Measurements from ENCODE around the gene SMAD6. TPM values are rescaled to one million over a fixed set of nuclear protein-coding genes. Genes with fewer than 3 reads are reported as not detected.

SMAD6 gene
- total and polyA plus RNA-seq, 5 donors from 2014 or later: 0.27 TPM; not detected in 4

GRCh38 chr15:66711260-66711659 is 9.2 kb downstream of the SMAD6 start:
- H3K27ac ChIP-seq (ENCODE audit: insufficient read depth, low read length, poor library complexity, severe bottlenecking): no peak overlapping the region
- no peak overlapping the region for H3K4me3 ChIP-seq (ENCODE audit: low read depth, low read length)
- Mint-ChIP-seq H3K27ac (no peak overlapping the region), H3K27me3 (no peaks in the 10 kb centered on the region), H3K4me3 (no peak overlapping the region), H3K4me1 (no peaks in the 10 kb centered on the region), H3K36me3 (no peaks in the 10 kb centered on the region), H3K9me3 (peaks cover 0 to 1% (median 0%) of the 10 kb centered on the region in 7 donors)
- H3K27me3 ChIP-seq (ENCODE audit: control insufficient read depth, insufficient read depth, low read length): no peaks in the 10 kb centered on the region
- H3K9me3 ChIP-seq (ENCODE audit: control insufficient read depth in 2 of 2, low read length in 2 of 2): no peaks in the 10 kb centered on the region
- no peaks in the 10 kb centered on the region for H3K4me1 ChIP-seq (ENCODE audit: control insufficient read depth, insufficient read depth, low read length, poor library complexity, severe bottlenecking)
- DNase-seq (no peak), ATAC-seq (ENCODE audit: low read depth in 2 of 2) (no peak)
- no peaks in the 10 kb centered on the region for H3K36me3 ChIP-seq (ENCODE audit: control insufficient read depth, insufficient read depth, low read length)

- Mint-ChIP-seq H3K27ac (no peak overlapping the region), H3K27me3 (no peaks in the 10 kb centered on the region), H3K36me3 (no peaks in the 10 kb centered on the region), H3K4me3 (no peak overlapping the region), H3K4me1 (no peaks in the 10 kb centered on the region), H3K9me3 (no peaks in the 10 kb centered on the region)
- H3K4me1 ChIP-seq (ENCODE audit: control insufficient read depth, insufficient read depth, low read length, poor library complexity, severe bottlenecking): no peaks in the 10 kb centered on the region
- H3K4me3 ChIP-seq (ENCODE audit: low read depth, low read length): no peak overlapping the region
- H3K36me3 ChIP-seq (ENCODE audit: control insufficient read depth, insufficient read depth, low read length): no peaks in the 10 kb centered on the region
- H3K27me3 ChIP-seq (ENCODE audit: control insufficient read depth, insufficient read depth, low read length): no peaks in the 10 kb centered on the region
- H3K27ac ChIP-seq (ENCODE audit: insufficient read depth, low read length, poor library complexity, severe bottlenecking): no peak overlapping the region
- ATAC-seq (ENCODE audit: low read depth in 2 of 2) (no peak), DNase-seq (no peak)
- H3K9me3 ChIP-seq (ENCODE audit: control insufficient read depth in 2 of 2, low read length in 2 of 2): no peaks in the 10 kb centered on the region
These were observed 9.8 kb downstream of the SMAD6 start for GRCh38 chr15:66711862-66712261.

- no peak for DNase-seq
- no peak overlapping the region for H3K27ac Mint-ChIP-seq
These were observed 11.9 kb downstream of the SMAD6 start for GRCh38 chr15:66713843-66714508.

GRCh38 chr15:66714543-66714981 is 12.5 kb downstream of the SMAD6 start:
- Mint-ChIP-seq H3K36me3 (no peaks in the 10 kb centered on the region), H3K9me3 (no peaks in the 10 kb centered on the region), H3K27me3 (no peaks in the 10 kb centered on the region), H3K4me1 (peaks cover 0 to 2% (median 0%) of the 10 kb centered on the region in 4 donors), H3K4me3 (no peak overlapping the region), H3K27ac (no peak overlapping the region)
- DNase-seq: no peak
- Histone ChIP-seq H3K4me3 (ENCODE audit: low read depth, low read length) (no peak overlapping the region), H3K36me3 (ENCODE audit: control insufficient read depth, insufficient read depth, low read length) (no peaks in the 10 kb centered on the region), H3K9me3 (ENCODE audit: control insufficient read depth in 2 of 2, low read length in 2 of 2) (no peaks in the 10 kb centered on the region), H3K4me1 (ENCODE audit: control insufficient read depth, insufficient read depth, low read length, poor library complexity, severe bottlenecking) (no peaks in the 10 kb centered on the region), H3K27me3 (ENCODE audit: control insufficient read depth, insufficient read depth, low read length) (no peaks in the 10 kb centered on the region), H3K27ac (ENCODE audit: insufficient read depth, low read length, poor library complexity, severe bottlenecking) (no peak overlapping the region)
- ATAC-seq (ENCODE audit: low read depth in 2 of 2): no peak

More at GRCh38 chr15:66713843-66714508, 11.9 kb downstream of the SMAD6 start:
- H3K27me3 Mint-ChIP-seq: no peaks in the 10 kb centered on the region
- no peak overlapping the region for H3K27ac ChIP-seq (ENCODE audit: insufficient read depth, low read length, poor library complexity, severe bottlenecking)
- no peaks in the 10 kb centered on the region for H3K4me1 ChIP-seq (ENCODE audit: control insufficient read depth, insufficient read depth, low read length, poor library complexity, severe bottlenecking)
- no peaks in the 10 kb centered on the region for H3K9me3 Mint-ChIP-seq
- H3K4me3 Mint-ChIP-seq: no peak overlapping the region
- H3K36me3 ChIP-seq (ENCODE audit: control insufficient read depth, insufficient read depth, low read length): no peaks in the 10 kb centered on the region
- H3K27me3 ChIP-seq (ENCODE audit: control insufficient read depth, insufficient read depth, low read length): no peaks in the 10 kb centered on the region
- H3K9me3 ChIP-seq (ENCODE audit: control insufficient read depth in 2 of 2, low read length in 2 of 2): no peaks in the 10 kb centered on the region
- H3K4me3 ChIP-seq (ENCODE audit: low read depth, low read length): no peak overlapping the region
- H3K36me3 Mint-ChIP-seq: no peaks in the 10 kb centered on the region
- ATAC-seq (ENCODE audit: low read depth in 2 of 2): no peak
- no peaks in the 10 kb centered on the region for H3K4me1 Mint-ChIP-seq

GRCh38 chr15:66715181-66715624 is 13.2 kb downstream of the SMAD6 start:
- no peaks in the 10 kb centered on the region for H3K36me3 Mint-ChIP-seq
- Histone ChIP-seq H3K27me3 (ENCODE audit: control insufficient read depth, insufficient read depth, low read length) (no peaks in the 10 kb centered on the region), H3K36me3 (ENCODE audit: control insufficient read depth, insufficient read depth, low read length) (no peaks in the 10 kb centered on the region), H3K4me3 (ENCODE audit: low read depth, low read length) (no peak overlapping the region), H3K9me3 (ENCODE audit: control insufficient read depth in 2 of 2, low read length in 2 of 2) (no peaks in the 10 kb centered on the region), H3K4me1 (ENCODE audit: control insufficient read depth, insufficient read depth, low read length, poor library complexity, severe bottlenecking) (no peaks in the 10 kb centered on the region), H3K27ac (ENCODE audit: insufficient read depth, low read length, poor library complexity, severe bottlenecking) (no peak overlapping the region)
- no peak overlapping the region for H3K4me3 Mint-ChIP-seq
- H3K27me3 Mint-ChIP-seq: no peaks in the 10 kb centered on the region
- DNase-seq (no peak), ATAC-seq (ENCODE audit: low read depth in 2 of 2) (no peak)
- H3K9me3 Mint-ChIP-seq: no peaks in the 10 kb centered on the region
- H3K4me1 Mint-ChIP-seq: peaks cover 0 to 8% (median 3%) of the 10 kb centered on the region in 4 donors
- H3K27ac Mint-ChIP-seq: no peak overlapping the region

GRCh38 chr15:66715720-66716655 is 14.0 kb downstream of the SMAD6 start:
- no peak overlapping the region for H3K27ac ChIP-seq (ENCODE audit: insufficient read depth, low read length, poor library complexity, severe bottlenecking)
- no peak overlapping the region for H3K27ac Mint-ChIP-seq
- H3K9me3 Mint-ChIP-seq: no peaks in the 10 kb centered on the region
- no peaks in the 10 kb centered on the region for H3K27me3 ChIP-seq (ENCODE audit: control insufficient read depth, insufficient read depth, low read length)
- no peaks in the 10 kb centered on the region for H3K36me3 ChIP-seq (ENCODE audit: control insufficient read depth, insufficient read depth, low read length)
- ATAC-seq (ENCODE audit: low read depth in 2 of 2) (no peak), DNase-seq (no peak)
- H3K4me3 ChIP-seq (ENCODE audit: low read depth, low read length): no peak overlapping the region
- H3K27me3 Mint-ChIP-seq: peaks cover 5% of the 10 kb centered on the region
- no peaks in the 10 kb centered on the region for H3K4me1 ChIP-seq (ENCODE audit: control insufficient read depth, insufficient read depth, low read length, poor library complexity, severe bottlenecking)
- H3K4me1 Mint-ChIP-seq: peaks cover 0 to 16% (median 9%) of the 10 kb centered on the region in 4 donors
- H3K4me3 Mint-ChIP-seq: no peak overlapping the region
- H3K9me3 ChIP-seq (ENCODE audit: control insufficient read depth in 2 of 2, low read length in 2 of 2): no peaks in the 10 kb centered on the region
- no peaks in the 10 kb centered on the region for H3K36me3 Mint-ChIP-seq

GRCh38 chr15:66716656-66717020 is 14.6 kb downstream of the SMAD6 start:
- Histone ChIP-seq H3K27ac (ENCODE audit: insufficient read depth, low read length, poor library complexity, severe bottlenecking) (no peak overlapping the region), H3K4me3 (ENCODE audit: low read depth, low read length) (no peak overlapping the region), H3K9me3 (ENCODE audit: control insufficient read depth in 2 of 2, low read length in 2 of 2) (no peaks in the 10 kb centered on the region), H3K27me3 (ENCODE audit: control insufficient read depth, insufficient read depth, low read length) (no peaks in the 10 kb centered on the region), H3K36me3 (ENCODE audit: control insufficient read depth, insufficient read depth, low read length) (no peaks in the 10 kb centered on the region), H3K4me1 (ENCODE audit: control insufficient read depth, insufficient read depth, low read length, poor library complexity, severe bottlenecking) (no peaks in the 10 kb centered on the region)
- Mint-ChIP-seq H3K27me3 (peaks cover 5% of the 10 kb centered on the region), H3K4me3 (no peak overlapping the region), H3K27ac (no peak overlapping the region), H3K36me3 (no peaks in the 10 kb centered on the region), H3K4me1 (peaks cover 0 to 22% (median 10%) of the 10 kb centered on the region in 4 donors), H3K9me3 (no peaks in the 10 kb centered on the region)
- no peak for ATAC-seq (ENCODE audit: low read depth in 2 of 2)
- no peak for DNase-seq

All from CD4-positive, CD25-positive, alpha-beta regulatory T cell (primary cell).